Hematopoietic multipotent progenitor cell treated with erythropoietin and hydrocortisone succinate and interleukin-3 and kit ligand, for 15 days (in vitro differentiated cells): Measurements from ENCODE around the gene ANP32D.
"Not testable (repeated sequence)": the region's sequence is repeated elsewhere in the genome, so short reads cannot be mapped to it uniquely, and the experiment has no call there.

Experiments
- DNase-seq: peaks from one replicate; pipeline ENCODE4 v3.0.0-alpha.2; 2015; ENCODE audit warnings: low spot score

The ANP32D gene

GRCh38 chr12:48472259-48472658 is at the start of gene ANP32D:
TSS of gene ANP32D (plus strand) at chr12:48472559. CDS start at chr12:48472665, 106 bp downstream.
- DNase-seq = no peak

- no peak for DNase-seq
Measured at GRCh38 chr12:48423171-48423570, 49.2 kb upstream of the ANP32D start.

GRCh38 chr12:48424644-48425043 is 47.7 kb upstream of the ANP32D start:
- no peak for DNase-seq

- DNase-seq = not testable (repeated sequence)
Measured at GRCh38 chr12:48434016-48434415, 38.3 kb upstream of the ANP32D start.

- DNase-seq = no peak
Measured at GRCh38 chr12:48441069-48441468, 31.3 kb upstream of the ANP32D start.

- DNase-seq = no peak
Measured at GRCh38 chr12:48442179-48442847, 30.0 kb upstream of the ANP32D start.

GRCh38 chr12:48445538-48445937 is 26.8 kb upstream of the ANP32D start:
- DNase-seq = no peak

GRCh38 chr12:48446161-48446776 is 26.1 kb upstream of the ANP32D start:
- DNase-seq = no peak

GRCh38 chr12:48447755-48448154 is 24.6 kb upstream of the ANP32D start:
- DNase-seq = no peak

- DNase-seq = no peak
Measured at GRCh38 chr12:48451372-48451771, 21.0 kb upstream of the ANP32D start.

GRCh38 chr12:48452961-48453360 is 19.4 kb upstream of the ANP32D start:
- not testable (repeated sequence) for DNase-seq

GRCh38 chr12:48454667-48455066 is 17.7 kb upstream of the ANP32D start:
- no peak for DNase-seq

GRCh38 chr12:48455116-48455515 is 17.2 kb upstream of the ANP32D start:
- no peak for DNase-seq

- no peak for DNase-seq
Measured at GRCh38 chr12:48459259-48459658, 13.1 kb upstream of the ANP32D start.

GRCh38 chr12:48469027-48469426 is 3.3 kb upstream of the ANP32D start:
- not testable (repeated sequence) for DNase-seq

GRCh38 chr12:48473061-48473460 is 702 bp downstream of the ANP32D start:
- DNase-seq = no peak

- not testable (repeated sequence) for DNase-seq
Measured at GRCh38 chr12:48474497-48474896, 2.1 kb downstream of the ANP32D start.

- DNase-seq = no peak
Measured at GRCh38 chr12:48482198-48482597, 9.8 kb downstream of the ANP32D start, which contains the start of gene C12orf54. TSS of gene C12orf54 (plus strand) at chr12:48482498. CDS start at chr12:48483297, 799 bp downstream.

GRCh38 chr12:48482930-48483329 is 10.6 kb downstream of the ANP32D start:
- no peak for DNase-seq

- no peak for DNase-seq
Measured at GRCh38 chr12:48486261-48486660, 13.9 kb downstream of the ANP32D start.

- DNase-seq = no peak
Measured at GRCh38 chr12:48486679-48487078, 14.3 kb downstream of the ANP32D start.

- DNase-seq = no peak
Measured at GRCh38 chr12:48489012-48489411, 16.7 kb downstream of the ANP32D start.

GRCh38 chr12:48489456-48489855 is 17.1 kb downstream of the ANP32D start:
- not testable (repeated sequence) for DNase-seq

- DNase-seq = not testable (repeated sequence)
Measured at GRCh38 chr12:48500281-48500680, 27.9 kb downstream of the ANP32D start.
